ENCODE data around the gene LRRC43.

GRCh38 chr12:122159882-122160281 is 23.0 kb upstream of the LRRC43 start:
- TF ChIP-seq CEBPB (IDR thresholded peaks at IDR 0.05; ENCODE audit: borderline replicate concordance in 1 of 2, low read depth in 2 of 2, low read length in 2 of 2) = no peak
- no peak for TF ChIP-seq USF2 (IDR thresholded peaks at IDR 0.05; ENCODE audit: borderline replicate concordance, low read depth, low read length)
- TF ChIP-seq TCF7 (IDR thresholded peaks at IDR 0.05; ENCODE audit: borderline replicate concordance) = no peak
- TF ChIP-seq CTCF (IDR thresholded peaks at IDR 0.05 in 2 of 3, conservative IDR thresholded peaks at IDR 0.05 in 1 of 3; ENCODE audit: control insufficient read depth in 2 of 3, extremely low read depth in 1 of 3, insufficient read depth in 1 of 3, low read depth in 3 of 3, low read length in 3 of 3) = peak in 1 of 3 experiments; percentile 39; a peak in 2 of 6 replicates
- no peak for TF ChIP-seq ZZZ3 (IDR thresholded peaks at IDR 0.05; ENCODE audit: control insufficient read depth, insufficient read length, low read depth)

Data from GM12878 (cell line).